H1 (cell line): ENCODE results near the gene GDAP2. TPM values are rescaled to one million over a fixed set of nuclear protein-coding genes. Genes with fewer than 3 reads are reported as not detected.
"Not testable (repeated sequence)": the region's sequence is repeated elsewhere in the genome, so short reads cannot be mapped to it uniquely, and the experiment has no call there.

Experiments
- CTCF ChIA-PET: fragments of 300-600 bp; sonication (Branson Sonifier 250); formaldehyde crosslinking; loops from one replicate; lab custom pipeline; 2021; ENCODE audit not compliant: partially characterized antibody; lab: Charles Lee
- POLR2A ChIA-PET: fragments of 300-600 bp; sonication (Branson Sonifier 250); formaldehyde crosslinking; loops from one replicate; lab custom pipeline; 2021; ENCODE audit warnings: inconsistent platforms; ENCODE audit not compliant: partially characterized antibody; lab: Charles Lee
- DNase-seq, 2 experiments: peaks; one replicate each; pipeline versions ENCODE4 v3.0.0 to v3.0.0-alpha.2; 2010 to 2022; ENCODE audit warnings: low spot score in 2 of 2, low read depth in 1 of 2, mixed read lengths in 1 of 2
- FAIRE-seq: peaks from 2 replicates; lab custom pipeline; 2011; peaks lifted over from hg19 to GRCh38; lab: Jason Lieb, UNC
- H2AFZ ChIP-seq: 2 replicates; pipeline ENCODE4 v1.8.1; 2012; ENCODE audit warnings: low read length, inconsistent platforms
- H2AK5ac ChIP-seq: 2 replicates; pipeline ENCODE4 v1.6.1; 2013; ENCODE audit warnings: low read depth, low read length
- H2BK120ac ChIP-seq: replicated peaks from 2 replicates; pipeline ENCODE3; 2013; ENCODE audit warnings: low read depth, low read length, inconsistent platforms
- H2BK12ac ChIP-seq: 2 replicates; pipeline ENCODE4 v1.6.1; 2013; ENCODE audit warnings: low read depth, low read length
- H2BK15ac ChIP-seq: 2 replicates; pipeline ENCODE4 v1.6.1; 2013; ENCODE audit warnings: low read length
- H2BK20ac ChIP-seq: 2 replicates; pipeline ENCODE4 v1.6.1; 2013; ENCODE audit warnings: low read length
- H2BK5ac ChIP-seq: 2 replicates; pipeline ENCODE4 v1.6.1; 2013; ENCODE audit warnings: low read depth, low read length
- H3K14ac ChIP-seq: 2 replicates; pipeline ENCODE4 v1.6.1; 2013; ENCODE audit warnings: inconsistent platforms; ENCODE audit not compliant: insufficient read length
- H3K18ac ChIP-seq: 2 replicates; pipeline ENCODE4 v1.6.1; 2013; ENCODE audit warnings: low read length; ENCODE audit errors: extremely low read depth
- H3K23ac ChIP-seq: 2 replicates; pipeline ENCODE4 v1.6.1; 2013; ENCODE audit warnings: inconsistent platforms; ENCODE audit not compliant: insufficient read length
- H3K23me2 ChIP-seq: 2 replicates; pipeline ENCODE4 v1.6.1; 2013; ENCODE audit warnings: low read depth, low read length
- H3K27ac ChIP-seq: 2 replicates; pipeline ENCODE4 v1.6.1; 2011; ENCODE audit warnings: low read depth, low read length, inconsistent platforms
- H3K27me3 ChIP-seq, 4 experiments: replicated peaks in 1 of 4; 1 replicate in 1 of 4; 2 replicates in 3 of 4; pipeline versions ENCODE4 v1.6.1 to v1.8.1; 2011 to 2013; ENCODE audit warnings: low read length in 3 of 4, mild to moderate bottlenecking in 3 of 4, inconsistent platforms in 2 of 4, mixed read lengths in 2 of 4, moderate library complexity in 1 of 4; ENCODE audit not compliant: control insufficient read depth in 3 of 4, insufficient read depth in 3 of 4; ENCODE audit errors: extremely low read depth in 1 of 4
- H3K36me3 ChIP-seq, 4 experiments: 2 replicates each; pipeline versions ENCODE4 v1.6.1 to v1.8.1; 2011 to 2013; ENCODE audit warnings: mild to moderate bottlenecking in 4 of 4, low read length in 3 of 4, moderate library complexity in 2 of 4, control low read depth in 1 of 4, inconsistent platforms in 1 of 4; ENCODE audit not compliant: insufficient read depth in 4 of 4, control insufficient read depth in 2 of 4
- H3K4ac ChIP-seq: replicated peaks from 2 replicates; pipeline ENCODE3; 2013; ENCODE audit warnings: low read length, low read depth, mixed read lengths, inconsistent platforms; ENCODE audit not compliant: insufficient read length
- H3K4me1 ChIP-seq, 4 experiments: replicated peaks in 1 of 4; 1 replicate in 1 of 4; 2 replicates in 3 of 4; pipeline versions ENCODE4 v1.6.1 to v1.8.1; 2011 to 2013; ENCODE audit warnings: low read length in 3 of 4, inconsistent platforms in 2 of 4, mixed read lengths in 1 of 4; ENCODE audit not compliant: insufficient read depth in 4 of 4, control insufficient read depth in 3 of 4
- H3K4me2 ChIP-seq, 2 experiments: 2 replicates each; pipeline versions ENCODE4 v1.6.1 to v1.8.1; 2011 to 2013; ENCODE audit warnings: low read depth in 2 of 2, low read length in 2 of 2, control low read depth in 1 of 2, inconsistent platforms in 1 of 2, mild to moderate bottlenecking in 1 of 2; ENCODE audit not compliant: insufficient read depth in 1 of 2
- H3K4me3 ChIP-seq, 4 experiments: fragments of 200-600, 300-600 bp in 1 of 4; sonication (generic), shearing (Covaris generic), sonication (Bioruptor Twin) in 1 of 4; 2 replicates each; pipeline versions ENCODE4 v1.5.1 to v1.8.1; 2011 to 2016; ENCODE audit warnings: low read length in 4 of 4, low read depth in 3 of 4, control low read depth in 2 of 4, inconsistent platforms in 2 of 4, mild to moderate bottlenecking in 2 of 4, mixed read lengths in 1 of 4, moderate library complexity in 1 of 4; ENCODE audit not compliant: insufficient read depth in 2 of 4; ENCODE audit errors: extremely low read depth in 1 of 4
- H3K56ac ChIP-seq: replicated peaks from 2 replicates; pipeline ENCODE3; 2013; ENCODE audit warnings: low read depth, mild to moderate bottlenecking, mixed read lengths, low read length, inconsistent platforms; ENCODE audit not compliant: insufficient read length
- H3K79me1 ChIP-seq: 2 replicates; pipeline ENCODE4 v1.6.1; 2013; ENCODE audit warnings: low read depth, low read length, control low read depth
- H3K79me2 ChIP-seq, 2 experiments: 2 replicates each; pipeline versions ENCODE4 v1.6.1 to v1.8.1; 2012 to 2013; ENCODE audit warnings: low read length in 2 of 2, mild to moderate bottlenecking in 2 of 2, inconsistent platforms in 1 of 2; ENCODE audit not compliant: insufficient read depth in 2 of 2, control insufficient read depth in 1 of 2
- H3K9ac ChIP-seq, 4 experiments: replicated peaks in 1 of 4; 1 replicate in 1 of 4; 2 replicates in 3 of 4; pipeline versions ENCODE4 v1.6.1 to v1.8.1; 2011 to 2013; ENCODE audit warnings: low read depth in 3 of 4, low read length in 3 of 4, control low read depth in 2 of 4, mild to moderate bottlenecking in 2 of 4, moderate library complexity in 2 of 4, inconsistent platforms in 1 of 4; ENCODE audit errors: extremely low read depth in 1 of 4
- H3K9me3 ChIP-seq, 2 experiments: 2 replicates each; pipeline versions ENCODE4 v1.6.1 to v1.8.1; 2012 to 2013; ENCODE audit warnings: mild to moderate bottlenecking in 2 of 2, moderate library complexity in 2 of 2, control low read depth in 1 of 2, inconsistent platforms in 1 of 2, low read depth in 1 of 2, low read length in 1 of 2, mixed read lengths in 1 of 2; ENCODE audit not compliant: insufficient read depth in 2 of 2
- H4K20me1 ChIP-seq, 2 experiments: replicated peaks in 1 of 2; 2 replicates each; pipeline versions ENCODE3 to v1.8.1; 2011 to 2013; ENCODE audit warnings: inconsistent platforms in 2 of 2, low read length in 2 of 2, mild to moderate bottlenecking in 1 of 2; ENCODE audit not compliant: insufficient read depth in 2 of 2, control insufficient read depth in 1 of 2
- H4K5ac ChIP-seq: 2 replicates; pipeline ENCODE4 v1.6.1; 2013; ENCODE audit warnings: low read length, low read depth, mixed read lengths, inconsistent platforms; ENCODE audit not compliant: insufficient read length
- H4K8ac ChIP-seq: 2 replicates; pipeline ENCODE4 v1.8.0; 2013; ENCODE audit warnings: mild to moderate bottlenecking, moderate library complexity, low read length, inconsistent platforms; ENCODE audit not compliant: insufficient read depth; ENCODE audit errors: extremely low read depth
- H4K91ac ChIP-seq: replicated peaks from 2 replicates; pipeline ENCODE3; 2013; ENCODE audit warnings: low read length, mixed read lengths, inconsistent platforms; ENCODE audit not compliant: insufficient read length
- EP300 ChIP-seq, 2 experiments: IDR thresholded peaks; 1 replicate in 1 of 2; 2 replicates in 1 of 2; pipeline ENCODE4 v1.6.1; 2011 to 2012; ENCODE audit warnings: low read depth in 2 of 2, low read length in 2 of 2, mild to moderate bottlenecking in 2 of 2, borderline replicate concordance in 1 of 2, inconsistent platforms in 1 of 2, moderate library complexity in 1 of 2
- SP1 ChIP-seq: IDR thresholded peaks from 2 replicates; pipeline ENCODE4 v1.6.1; 2011; ENCODE audit warnings: low read depth, low read length
- TCF12 ChIP-seq: IDR thresholded peaks from 2 replicates; pipeline ENCODE4 v1.6.1; 2011; ENCODE audit warnings: low read depth, mild to moderate bottlenecking, low read length
- WGBS, 2 experiments: shearing (Covaris generic) in 1 of 2; methylation state at CpG; one replicate each; pipeline versions ENCODE4 v1.1.6 to v1.1.7; 2013 to 2015; ENCODE audit warnings: low lambda C conversion rate in 2 of 2, mixed read lengths in 2 of 2, inconsistent platforms in 1 of 2, low coverage in 1 of 2, missing lambda C conversion rate in 1 of 2; ENCODE audit not compliant: insufficient replicate concordance in 2 of 2, insufficient coverage in 1 of 2, insufficient read length in 1 of 2; ENCODE audit errors: extremely low coverage in 1 of 2, missing lambda C conversion rate in 1 of 2; 5-methylcytosine and 5-hydroxymethylcytosine counted together
- polyA plus RNA-seq, 7 experiments: library from polyadenylated mRNA; depleted of rRNA in 3 of 7; stranded (reverse) in 5 of 7; unstranded in 2 of 7; fragments of >200 nt in 5 of 7; fragments of 200-250 nt in 2 of 7; gene quantifications; 1 replicate in 5 of 7; 2 replicates in 1 of 7; 4 replicates in 1 of 7; pipeline versions ENCODE4 v1.2.1 to v1.2.3, GENCODE V29; 2011 to 2013; ENCODE audit warnings: missing spikeins in 2 of 7, mixed read lengths in 2 of 7
- total RNA-seq: library from RNA; stranded (reverse); fragmentation: NEBNext Ultra II Directional; extraction: Animal tissue kit (Norgen Biotek cat#: 25700); gene quantifications from 2 replicates; pipeline ENCODE4 v1.2.1, GENCODE V29; 2021

The GDAP2 gene
- total and polyA plus RNA-seq, 2 of the 8 experiments (the other 6 are each of a cell fraction or from before 2014, with no cell fraction given) = 8.6 to 27.8 TPM

GRCh38 chr1:117922717-117923116 lies 6.7 kb downstream of the GDAP2 start:
- POLR2A ChIA-PET = not testable (repeated sequence)

More at GRCh38 chr1:117922717-117923116, 6.7 kb downstream of the GDAP2 start:
- H2BK12ac ChIP-seq, H3K27ac ChIP-seq, H3K79me1 ChIP-seq, H2BK120ac ChIP-seq, FAIRE-seq, H3K14ac ChIP-seq, H3K18ac ChIP-seq, H4K91ac ChIP-seq, H3K56ac ChIP-seq, H4K8ac ChIP-seq, H3K27me3 ChIP-seq, H2BK5ac ChIP-seq, H3K4ac ChIP-seq, H2BK20ac ChIP-seq, CTCF ChIA-PET, H3K4me1 ChIP-seq, H4K20me1 ChIP-seq, H3K23me2 ChIP-seq, H3K4me2 ChIP-seq, H3K9ac ChIP-seq, H3K23ac ChIP-seq, H2BK15ac ChIP-seq, H2AFZ ChIP-seq, H2AK5ac ChIP-seq, H3K4me3 ChIP-seq, H4K5ac ChIP-seq, H3K9me3 ChIP-seq: not testable (repeated sequence)
- H3K79me2 ChIP-seq = peaks cover 0 to 60% of the 10 kb centered on the region in 2 experiments; a peak in 3 of 4 replicates
- TF ChIP-seq TCF12 = peak; percentile 55; the same call in 1 of the 2 replicates
- 0 out of 2 replicates have a peak, but pooled peaks have one; percentile 51 for TF ChIP-seq SP1
- peak in 1 of 2 experiments; percentile 82; a peak in 1 of 3 replicates for TF ChIP-seq EP300 (IDR thresholded peaks at IDR 0.05; ENCODE audit: borderline replicate concordance in 1 of 2, low read depth in 2 of 2, low read length in 2 of 2)
- peaks cover 0 to 13% (median 3%) of the 10 kb centered on the region in 4 experiments; a peak in 5 of 8 replicates for H3K36me3 ChIP-seq
- 87% methylated on average over 3 of the region's 7 CpGs; no CpG with 5 or more reads in 1 of the 2 experiments for WGBS, 2 experiments
- peak in 1 of 2 experiments; percentile 41 for DNase-seq
